ENCODE data around the gene CCDC50. TPM values are rescaled to one million over a fixed set of nuclear protein-coding genes. Genes with fewer than 3 reads are reported as not detected.

CCDC50 gene
- polyA plus RNA-seq, 5 donors = 45.3 to 83.8 (median 66.8) TPM

DNA sequence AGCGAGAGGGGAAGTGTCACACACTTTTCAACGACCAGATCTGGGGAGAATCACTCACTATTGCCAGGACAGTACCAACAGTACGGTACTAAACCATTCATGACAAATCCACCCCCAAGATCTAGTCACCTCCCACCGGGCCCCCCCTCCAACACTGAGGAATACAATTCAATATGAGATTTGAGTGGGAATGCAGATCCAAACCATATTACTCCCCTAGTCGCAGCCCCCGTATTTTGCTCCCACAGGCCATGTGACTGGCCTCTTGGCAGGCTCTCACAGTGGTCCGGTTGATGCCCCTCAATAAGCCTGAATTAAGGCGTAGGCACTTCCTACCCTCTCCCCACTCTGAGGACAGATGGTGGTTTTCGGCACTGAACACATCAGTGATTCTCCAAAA, 86.4 kb downstream of the CCDC50 start:
- DNase-seq = no peak

DNA sequence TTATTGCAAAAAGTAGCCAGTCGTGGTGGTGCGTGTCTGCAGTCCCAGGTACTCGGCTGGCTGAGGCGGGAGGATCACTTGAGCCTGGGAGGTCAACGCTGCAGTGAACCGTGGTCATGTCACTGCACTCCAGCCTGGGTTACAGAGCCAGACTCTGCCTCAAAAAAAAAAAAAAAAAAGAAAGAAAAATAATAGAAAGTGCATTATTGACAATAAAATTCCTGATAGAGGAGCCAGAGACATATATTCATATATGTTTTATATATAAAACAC, 88.2 kb downstream of the CCDC50 start:
- no peak for DNase-seq

DNA sequence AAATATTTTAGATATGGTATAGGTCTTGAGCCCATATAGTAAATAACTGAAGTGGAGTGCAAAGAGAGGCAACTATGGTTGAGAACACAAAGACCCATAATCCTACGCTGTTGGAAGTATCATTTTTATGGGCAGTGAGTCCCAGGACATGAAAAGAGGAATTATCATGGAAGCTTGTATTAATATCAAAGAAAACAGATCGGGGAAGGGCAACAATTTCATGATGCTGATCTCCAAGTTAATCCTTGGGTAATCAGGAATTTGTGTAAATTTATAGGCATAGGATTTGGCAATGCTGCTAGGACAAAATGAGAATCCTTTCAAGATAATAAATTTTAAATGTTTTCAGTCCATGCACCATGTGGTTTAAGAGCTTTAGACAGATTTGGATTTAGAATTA, 91.6 kb downstream of the CCDC50 start:
- DNase-seq = no peak

DNA sequence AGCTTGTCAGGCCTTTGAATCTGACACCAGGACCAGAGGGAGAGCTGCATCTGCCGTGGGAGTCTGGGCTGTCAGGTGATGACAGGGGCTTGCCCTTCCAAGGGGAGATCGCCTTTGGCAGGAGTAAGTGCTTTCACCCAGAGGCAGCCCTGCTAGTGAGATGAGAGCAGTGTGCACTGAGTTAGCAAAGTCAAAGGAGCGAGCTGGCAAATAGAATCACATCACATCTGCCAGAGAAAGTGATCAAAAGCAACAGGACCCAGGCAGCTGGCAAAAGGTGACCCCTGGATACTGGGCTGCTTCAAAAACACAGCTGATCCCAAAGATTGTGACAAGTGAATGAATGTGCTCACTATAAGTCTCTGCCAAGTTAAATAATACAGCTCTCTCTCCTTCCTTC, 95.7 kb downstream of the CCDC50 start:
- no peak for DNase-seq

- no peak for DNase-seq
Measured at GRCh38 chr3:191425322-191425734, 96.1 kb downstream of the CCDC50 start.

DNA sequence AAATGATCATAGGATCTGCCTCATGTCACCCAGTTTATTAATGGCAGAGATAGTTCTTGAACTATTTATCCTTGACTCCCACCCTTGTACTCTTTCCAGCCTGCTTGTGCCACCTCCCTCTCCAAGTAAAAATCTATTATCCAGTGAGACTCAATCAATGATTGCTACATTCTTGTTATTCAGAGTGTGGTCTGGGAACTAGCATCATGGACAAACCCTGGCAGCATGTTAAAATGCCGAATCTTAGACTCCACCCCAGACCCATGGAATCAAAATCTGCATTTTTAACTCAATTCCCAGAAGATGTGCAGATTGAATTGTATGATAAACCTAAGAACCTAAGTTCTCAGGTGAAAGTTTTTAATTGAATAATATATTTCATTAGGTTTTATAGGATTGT, 97.1 kb downstream of the CCDC50 start:
- no peak for DNase-seq

DNA sequence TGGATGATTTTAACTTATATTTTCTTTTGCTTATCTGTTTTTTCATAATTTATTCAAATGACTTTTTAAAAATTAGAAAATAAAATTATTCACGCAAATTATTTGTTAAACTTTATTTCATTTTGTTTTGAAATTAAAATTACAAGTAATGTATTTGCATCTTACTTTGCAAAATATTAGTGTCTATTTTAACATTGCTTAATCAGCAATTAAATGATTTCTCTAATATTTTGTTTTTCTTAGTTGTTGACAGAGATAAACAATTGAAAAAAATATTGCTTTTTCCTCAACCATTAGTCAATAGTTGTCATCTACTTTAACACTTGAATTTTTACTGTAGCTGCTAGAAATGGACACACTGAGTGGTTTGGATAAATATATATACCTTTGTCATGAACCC, 99.0 kb downstream of the CCDC50 start:
- no peak for DNase-seq

DNA sequence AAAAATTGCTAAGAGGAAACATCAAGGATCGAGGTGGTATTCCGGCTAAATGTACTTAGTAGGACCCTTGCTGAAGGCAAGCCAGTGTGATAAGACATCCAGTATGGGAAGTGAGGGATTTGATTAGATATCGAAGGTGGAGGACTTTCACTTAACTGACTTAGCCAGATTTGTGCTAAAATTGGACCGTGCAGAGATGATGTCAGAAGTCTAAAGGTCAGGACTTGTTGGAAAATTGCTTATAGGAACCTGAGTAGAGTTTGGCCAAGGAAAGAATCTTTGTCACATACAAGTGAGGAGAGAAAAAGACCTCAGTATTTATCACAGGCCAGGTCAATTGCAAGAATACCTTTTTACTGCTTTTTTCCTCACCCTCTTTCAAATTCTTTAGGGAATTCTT, 100.9 kb downstream of the CCDC50 start:
- no peak for DNase-seq

- no peak for DNase-seq
Measured at GRCh38 chr3:191431160-191431822, 102.1 kb downstream of the CCDC50 start.

DNA sequence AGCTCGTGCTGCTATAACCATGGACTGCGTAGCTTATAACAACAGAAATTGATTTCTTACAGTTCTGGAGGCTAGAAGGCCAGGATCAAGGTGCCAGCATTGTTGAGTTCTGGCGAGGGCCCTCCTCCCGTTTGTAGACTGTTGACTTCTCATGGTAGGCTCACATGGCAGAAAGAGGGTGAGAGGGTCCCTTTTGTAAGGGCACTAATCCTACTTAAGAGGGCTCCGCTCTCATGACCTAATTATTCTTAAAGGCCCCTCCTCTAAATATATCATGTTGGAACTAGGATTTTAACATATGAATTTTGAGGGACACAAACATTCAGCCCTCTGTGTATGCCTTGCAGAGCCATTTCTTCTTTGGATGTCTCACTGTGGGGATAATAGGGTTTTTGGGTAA, 103.0 kb downstream of the CCDC50 start:
- no peak for DNase-seq

GRCh38 chr3:191434024-191434423, 104.8 kb downstream of the CCDC50 start:
- no peak for DNase-seq

DNA sequence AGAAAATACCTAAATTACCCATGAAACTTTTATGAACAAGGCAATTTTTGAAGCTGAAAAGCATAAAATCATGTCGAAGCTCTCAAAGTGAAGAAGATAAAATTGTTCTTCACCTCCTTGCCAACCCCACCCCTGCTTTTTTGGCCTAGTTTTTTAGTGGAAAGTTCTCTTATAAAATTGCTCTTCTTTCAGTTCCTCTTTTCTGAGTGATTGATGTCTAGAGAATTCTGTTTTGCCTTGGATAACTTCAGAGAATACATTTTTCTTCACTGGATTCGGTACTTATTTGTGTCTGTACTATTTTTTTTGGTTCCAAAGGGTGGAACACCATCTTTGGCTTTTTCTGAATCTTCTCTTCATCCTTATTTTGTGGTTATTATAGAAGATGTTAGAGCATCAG, 106.8 kb downstream of the CCDC50 start:
- no peak for DNase-seq

DNA sequence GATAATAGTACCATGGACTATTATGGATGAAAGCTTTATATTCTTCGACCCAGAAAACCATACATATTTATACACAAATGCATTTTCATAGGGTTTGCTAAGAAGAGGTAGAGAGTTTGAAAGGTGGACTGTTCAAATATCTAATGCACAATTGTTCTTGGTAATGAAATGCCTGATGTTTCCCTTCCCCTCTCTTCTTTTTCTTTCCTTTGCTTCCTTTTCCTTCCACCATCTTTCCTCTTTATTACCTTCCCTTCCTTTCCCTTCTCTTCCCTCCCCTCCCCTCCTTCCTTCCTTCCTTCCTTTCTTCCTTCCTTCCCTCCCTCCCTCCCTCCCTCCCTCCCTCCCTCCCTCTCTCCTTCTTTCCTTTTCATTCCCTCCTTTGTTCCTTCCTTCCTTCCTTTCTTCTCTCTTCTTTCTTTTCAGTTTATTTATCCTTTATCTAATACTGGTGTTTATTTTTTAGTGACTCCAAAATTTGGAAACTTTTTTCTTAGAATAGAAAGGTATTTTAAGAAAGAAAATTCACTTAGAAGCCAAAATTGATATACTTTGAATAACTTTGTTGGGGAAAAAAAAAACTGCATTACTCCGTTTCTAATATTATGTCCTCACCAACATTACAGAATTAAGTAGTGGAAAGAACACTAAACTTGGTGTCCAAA, 109.1 kb downstream of the CCDC50 start:
- no peak for DNase-seq

GRCh38 chr3:191440532-191440931, 111.3 kb downstream of the CCDC50 start:
- no peak for DNase-seq

- no peak for DNase-seq
Measured at GRCh38 chr3:191441687-191442086, 112.5 kb downstream of the CCDC50 start.

DNA sequence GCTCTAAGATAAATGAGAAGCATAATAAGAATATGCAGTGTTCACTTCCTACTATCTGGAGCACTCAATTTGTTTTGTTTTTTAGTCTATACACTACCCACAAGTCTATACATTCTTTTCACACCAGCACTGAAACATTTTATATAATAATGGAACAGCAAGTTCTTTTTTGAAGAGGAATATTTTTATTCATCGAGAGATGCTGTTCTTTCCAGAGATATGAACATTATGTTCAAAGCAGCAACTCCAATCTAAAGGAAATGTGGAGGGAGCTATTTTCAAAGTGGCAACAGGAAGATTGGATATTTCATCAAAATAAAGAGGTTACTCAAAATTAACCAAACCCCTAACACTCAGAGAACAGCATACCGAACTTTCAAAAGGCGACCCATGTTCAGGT, 115.4 kb downstream of the CCDC50 start:
- no peak for DNase-seq

Other genes starting within 250 kb of the CCDC50 start
- under 1 TPM in 4 of 5 donors, not detected in 1; 0.06 to 0.20 (median 0.07) TPM for gene OSTN, start 130.2 kb upstream of the CCDC50 start, polyA plus RNA-seq (ENCODE audit: insufficient read depth in 1 of 5, insufficient read length in 5 of 5, low replicate concordance in 1 of 5)
- gene UTS2B, start 1.1 kb downstream of the CCDC50 start, polyA plus RNA-seq (ENCODE audit: insufficient read depth in 1 of 5, insufficient read length in 5 of 5, low replicate concordance in 1 of 5) = 1 to 10 TPM in 3 of 5 donors, under 1 TPM in 2; 0.34 to 1.7 (median 1.0) TPM
- not detected for gene PYDC2, start 131.8 kb downstream of the CCDC50 start, polyA plus RNA-seq (ENCODE audit: insufficient read depth in 1 of 5, insufficient read length in 5 of 5, low replicate concordance in 1 of 5)